Measurements from ENCODE around the gene GTF3A. TPM values are rescaled to one million over a fixed set of nuclear protein-coding genes. Genes with fewer than 3 reads are reported as not detected.

Gene GTF3A
- total RNA-seq, 2 donors from 2014 or later = 39.7 to 76.0 TPM

DNA sequence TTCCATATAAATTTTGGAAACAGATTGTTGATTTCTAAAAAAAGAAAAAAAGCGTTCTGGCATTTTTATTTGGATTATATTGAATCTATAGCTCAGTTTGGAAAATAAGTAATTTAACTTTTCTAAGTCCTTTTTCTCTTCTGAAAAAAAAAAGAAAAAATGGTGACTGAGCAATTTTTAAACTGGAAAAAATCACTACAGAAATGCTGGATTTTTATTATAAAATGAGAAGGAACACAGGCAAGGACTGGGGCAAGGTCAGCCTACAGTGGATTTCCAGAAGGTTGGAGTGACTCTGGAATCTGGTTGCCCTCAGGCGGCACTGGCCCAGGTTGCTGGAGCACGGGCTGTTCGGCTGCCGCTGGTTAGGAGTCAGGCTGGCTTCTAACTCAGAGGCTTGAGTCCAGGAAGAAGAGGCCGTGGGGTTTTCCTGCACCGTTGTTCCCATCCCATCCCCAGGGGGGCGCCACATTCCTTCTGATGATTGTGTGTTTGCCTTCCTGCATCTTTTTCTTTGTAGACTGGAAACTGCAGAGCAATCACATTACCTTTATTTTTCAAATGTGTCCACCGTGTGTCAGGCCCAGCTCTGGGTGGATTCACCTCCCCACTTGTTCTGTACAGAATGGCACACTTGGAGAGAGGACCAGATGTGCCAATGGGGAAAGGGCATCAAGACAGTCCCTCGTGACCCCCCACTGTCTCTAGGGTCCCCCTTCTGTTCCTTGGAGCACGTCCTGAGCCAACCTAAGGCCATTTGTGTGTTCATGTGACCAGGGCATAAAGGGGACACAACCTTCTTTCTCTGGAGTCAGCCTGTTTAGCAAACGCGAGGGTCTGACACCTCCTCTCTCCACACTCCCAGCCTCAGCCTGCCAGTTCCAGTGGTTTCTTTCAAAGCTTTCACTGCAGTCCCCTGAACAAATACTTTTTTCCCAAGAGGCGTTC is 44.5 kb upstream of the GTF3A start:
- Histone ChIP-seq H3K9me3 (no peaks in the 10 kb centered on the region), H3K27me3 (no peaks in the 10 kb centered on the region), H3K4me1 (no peaks in the 10 kb centered on the region), H3K27ac (no peak overlapping the region), H3K4me3 (no peak overlapping the region), H3K36me3 (no peaks in the 10 kb centered on the region), H3K9ac (ENCODE audit: low read depth in 2 of 2, low read length in 2 of 2) (no peak overlapping the region)
- intact Hi-C loops (cut with DNase I) = loop anchor here (5.0 kb wide), 1 partner anchor 152 kb away; no protein-coding TSS in a partner anchor
- TF ChIP-seq, protein P1, sequence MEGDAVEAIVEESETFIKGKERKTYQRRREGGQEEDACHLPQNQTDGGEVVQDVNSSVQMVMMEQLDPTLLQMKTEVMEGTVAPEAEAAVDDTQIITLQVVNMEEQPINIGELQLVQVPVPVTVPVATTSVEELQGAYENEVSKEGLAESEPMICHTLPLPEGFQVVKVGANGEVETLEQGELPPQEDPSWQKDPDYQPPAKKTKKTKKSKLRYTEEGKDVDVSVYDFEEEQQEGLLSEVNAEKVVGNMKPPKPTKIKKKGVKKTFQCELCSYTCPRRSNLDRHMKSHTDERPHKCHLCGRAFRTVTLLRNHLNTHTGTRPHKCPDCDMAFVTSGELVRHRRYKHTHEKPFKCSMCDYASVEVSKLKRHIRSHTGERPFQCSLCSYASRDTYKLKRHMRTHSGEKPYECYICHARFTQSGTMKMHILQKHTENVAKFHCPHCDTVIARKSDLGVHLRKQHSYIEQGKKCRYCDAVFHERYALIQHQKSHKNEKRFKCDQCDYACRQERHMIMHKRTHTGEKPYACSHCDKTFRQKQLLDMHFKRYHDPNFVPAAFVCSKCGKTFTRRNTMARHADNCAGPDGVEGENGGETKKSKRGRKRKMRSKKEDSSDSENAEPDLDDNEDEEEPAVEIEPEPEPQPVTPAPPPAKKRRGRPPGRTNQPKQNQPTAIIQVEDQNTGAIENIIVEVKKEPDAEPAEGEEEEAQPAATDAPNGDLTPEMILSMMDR (IDR thresholded peaks at IDR 0.05) = peak; percentile 35
- peak; percentile 91 for DNase-seq

DNA sequence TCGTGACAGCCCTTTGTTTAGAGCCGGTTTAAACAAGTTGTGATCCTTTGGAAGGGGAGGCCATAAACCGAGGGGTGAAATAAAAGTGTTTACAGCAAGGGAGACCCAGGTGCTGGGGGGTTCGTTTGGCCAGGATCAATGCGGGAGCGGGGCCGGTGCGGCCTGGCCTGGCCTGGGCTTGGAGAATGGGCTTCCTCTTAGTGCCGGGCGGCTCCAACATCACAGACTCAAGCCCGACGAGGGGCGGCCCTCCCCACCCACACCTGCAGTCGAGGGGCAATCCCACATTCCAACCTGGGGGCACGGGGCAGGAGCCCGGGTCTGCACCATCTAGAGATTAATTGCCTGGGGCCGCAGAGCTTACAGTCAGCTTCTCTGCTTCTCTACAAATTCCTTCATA is 42.8 kb upstream of the GTF3A start:
- H3K9ac ChIP-seq (ENCODE audit: low read depth in 2 of 2, low read length in 2 of 2) = no peak overlapping the region
- H3K27ac ChIP-seq = no peak overlapping the region
- intact Hi-C loops (cut with DNase I) = no loop called here
- no peaks in the 10 kb centered on the region for H3K4me1 ChIP-seq
- DNase-seq = no peak
- H3K27me3 ChIP-seq = no peaks in the 10 kb centered on the region
- no peak overlapping the region for H3K4me3 ChIP-seq
- H3K36me3 ChIP-seq = no peaks in the 10 kb centered on the region
- TF ChIP-seq, protein P1 (IDR thresholded peaks at IDR 0.05) = no peak
- H3K9me3 ChIP-seq = no peaks in the 10 kb centered on the region

DNA sequence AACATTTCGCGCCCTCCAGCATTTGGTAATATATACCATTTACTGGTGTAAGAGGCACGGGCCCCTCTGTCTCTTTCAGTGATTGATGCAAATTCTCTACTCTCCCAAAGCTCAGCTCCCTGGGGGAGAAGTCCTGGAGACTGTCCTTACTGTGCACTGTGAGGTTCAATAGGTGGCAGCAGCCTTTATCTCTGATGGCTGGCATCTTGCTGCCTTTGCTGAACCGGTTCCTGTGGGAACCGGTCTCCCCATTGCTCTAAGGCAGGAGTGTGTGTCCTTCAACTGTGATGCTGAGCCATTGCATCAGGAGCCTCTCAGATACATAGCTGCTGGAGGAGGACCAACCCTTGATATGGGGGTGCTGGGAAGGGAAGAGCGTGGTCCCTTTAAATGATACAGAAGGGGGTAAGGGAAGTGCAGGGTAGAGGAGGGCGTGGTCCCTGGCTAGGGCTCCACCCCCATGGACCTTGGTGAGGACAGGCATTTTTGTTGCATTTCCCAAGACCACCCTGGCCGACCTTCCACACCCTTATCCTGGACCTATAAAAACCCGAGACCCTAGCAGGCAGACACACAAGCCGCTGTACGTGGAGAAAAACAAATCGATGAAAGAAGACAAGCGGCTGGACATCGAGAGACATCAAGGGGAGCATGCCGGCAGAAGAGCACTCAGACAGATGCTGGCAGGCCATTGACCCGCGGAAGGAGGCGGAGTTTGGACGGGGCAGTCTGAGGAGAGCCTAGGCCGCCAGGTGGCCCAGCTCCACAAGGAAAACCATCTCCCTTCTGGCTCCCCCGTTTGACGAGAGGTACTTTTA is 41.1 kb upstream of the GTF3A start:
- no peak overlapping the region for H3K27ac ChIP-seq

DNA sequence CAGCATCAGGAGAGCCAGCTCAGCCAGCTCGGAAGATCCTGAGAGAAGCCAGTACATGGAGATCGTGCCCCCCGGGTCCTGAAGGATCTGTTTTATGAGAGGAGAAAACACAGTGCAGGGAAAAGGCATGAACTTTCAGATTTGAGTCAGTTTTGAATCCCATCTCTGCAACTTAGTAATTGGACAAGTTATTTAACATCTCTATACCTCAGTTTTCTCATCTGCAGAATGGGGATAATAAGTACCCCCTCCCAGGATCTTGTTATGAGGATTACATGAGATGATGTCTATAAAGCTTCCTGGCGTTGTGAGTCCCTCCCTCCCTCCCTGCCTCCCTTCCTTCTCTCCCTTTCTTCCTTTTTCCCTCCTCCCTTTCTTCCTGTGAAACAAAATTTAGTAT is 40.1 kb upstream of the GTF3A start:
- no peak overlapping the region for H3K4me3 ChIP-seq
- H3K36me3 ChIP-seq = no peaks in the 10 kb centered on the region
- no peaks in the 10 kb centered on the region for H3K9me3 ChIP-seq
- intact Hi-C loops (cut with DNase I) = no loop called here
- no peak for DNase-seq
- H3K4me1 ChIP-seq = no peaks in the 10 kb centered on the region
- H3K27me3 ChIP-seq = no peaks in the 10 kb centered on the region
- no peak overlapping the region for H3K27ac ChIP-seq
- no peak overlapping the region for H3K9ac ChIP-seq (ENCODE audit: low read depth in 2 of 2, low read length in 2 of 2)
- TF ChIP-seq, protein P1 (IDR thresholded peaks at IDR 0.05) = no peak

More for the DNA sequence above, 41.1 kb upstream of the GTF3A start:
- Histone ChIP-seq H3K9me3 (no peaks in the 10 kb centered on the region), H3K27me3 (no peaks in the 10 kb centered on the region), H3K4me3 (no peak overlapping the region), H3K9ac (ENCODE audit: low read depth in 2 of 2, low read length in 2 of 2) (no peak overlapping the region), H3K4me1 (no peaks in the 10 kb centered on the region), H3K36me3 (no peaks in the 10 kb centered on the region)
- TF ChIP-seq, protein P1 (IDR thresholded peaks at IDR 0.05) = no peak
- DNase-seq = no peak
- intact Hi-C loops (cut with DNase I) = no loop called here

DNA sequence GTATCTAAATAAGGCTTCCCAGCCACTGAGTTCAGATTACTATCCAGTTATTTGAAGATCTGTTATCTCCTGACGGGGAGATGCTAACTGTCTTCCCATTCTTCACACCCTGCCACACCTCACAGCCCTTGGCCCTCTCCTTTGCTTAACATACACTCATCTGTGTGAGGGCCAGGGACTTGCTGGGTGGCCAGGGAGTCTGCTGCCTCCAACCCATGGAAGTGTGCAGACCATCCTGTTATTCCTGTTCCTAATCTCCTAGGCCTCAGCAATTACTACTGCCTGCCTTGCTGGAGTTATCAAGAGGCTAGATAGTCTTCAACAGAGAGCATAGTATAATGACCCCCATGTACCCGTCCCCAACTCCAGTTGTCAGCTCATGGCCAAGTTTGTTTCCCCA is 36.2 kb upstream of the GTF3A start:
- no peak overlapping the region for H3K27ac ChIP-seq
- H3K36me3 ChIP-seq = no peaks in the 10 kb centered on the region
- H3K9me3 ChIP-seq = no peaks in the 10 kb centered on the region
- intact Hi-C loops (cut with DNase I) = no loop called here
- H3K9ac ChIP-seq (ENCODE audit: low read depth in 2 of 2, low read length in 2 of 2) = no peak overlapping the region
- no peak for DNase-seq
- TF ChIP-seq, protein P1 (IDR thresholded peaks at IDR 0.05) = no peak
- no peak overlapping the region for H3K4me3 ChIP-seq
- H3K27me3 ChIP-seq = no peaks in the 10 kb centered on the region
- no peaks in the 10 kb centered on the region for H3K4me1 ChIP-seq
